WTC11 (cell line): ENCODE results near the gene BASP1.

ENCODE experiments used
- AFF4 ChIP-seq: sonication (generic); formaldehyde crosslinking; IDR thresholded peaks from 2 replicates; pipeline ENCODE4 v1.8.1; 2023; ENCODE audit warnings: mild to moderate bottlenecking, missing genetic modification reagents, borderline replicate concordance
- CREB1 ChIP-seq: sonication (generic); formaldehyde crosslinking; IDR thresholded peaks from 2 replicates; pipeline ENCODE4 v1.8.0; 2023; ENCODE audit warnings: mild to moderate bottlenecking, missing genetic modification reagents
- CREM ChIP-seq: sonication (generic); formaldehyde crosslinking; IDR thresholded peaks from 2 replicates; pipeline ENCODE4 v1.8.1; 2022; ENCODE audit warnings: mild to moderate bottlenecking, missing genetic modification reagents, moderate library complexity
- EMX1 ChIP-seq: fragments of 250-450 bp; sonication (Bioruptor Pico); IDR thresholded peaks from 2 replicates; pipeline ENCODE4 v1.8.0; 2021; ENCODE audit warnings: mild to moderate bottlenecking
- HMGXB4 ChIP-seq: sonication (generic); formaldehyde crosslinking; IDR thresholded peaks from 2 replicates; pipeline ENCODE4 v1.8.1; 2023; ENCODE audit warnings: mild to moderate bottlenecking, moderate library complexity, missing genetic modification reagents
- ZBTB43 ChIP-seq: sonication (generic); formaldehyde crosslinking; IDR thresholded peaks from 2 replicates; pipeline ENCODE4 v1.8.1; 2023; ENCODE audit warnings: mild to moderate bottlenecking, missing genetic modification reagents
- ZSCAN18 ChIP-seq: fragments of 250-450 bp; sonication (Bioruptor Pico); IDR thresholded peaks from 2 replicates; pipeline ENCODE4 v2.1.2; 2022; ENCODE audit warnings: mild to moderate bottlenecking, moderate library complexity
- TF ChIP-seq, protein P1 (sequence below): fragments of 200-600 bp; IDR thresholded peaks from 2 replicates; pipeline ENCODE4 v1.8.0; 2022; ENCODE audit warnings: antibody characterized with exemption
- TF ChIP-seq, protein P2 (sequence below): sonication (generic); formaldehyde crosslinking; IDR thresholded peaks from 2 replicates; pipeline ENCODE4 v1.8.1; 2023; ENCODE audit warnings: mild to moderate bottlenecking, missing genetic modification reagents, moderate library complexity
- TF ChIP-seq, protein P3 (sequence below): sonication (generic); formaldehyde crosslinking; IDR thresholded peaks from 2 replicates; pipeline ENCODE4 v1.8.1; 2023; ENCODE audit warnings: mild to moderate bottlenecking, missing genetic modification reagents

DNA sequence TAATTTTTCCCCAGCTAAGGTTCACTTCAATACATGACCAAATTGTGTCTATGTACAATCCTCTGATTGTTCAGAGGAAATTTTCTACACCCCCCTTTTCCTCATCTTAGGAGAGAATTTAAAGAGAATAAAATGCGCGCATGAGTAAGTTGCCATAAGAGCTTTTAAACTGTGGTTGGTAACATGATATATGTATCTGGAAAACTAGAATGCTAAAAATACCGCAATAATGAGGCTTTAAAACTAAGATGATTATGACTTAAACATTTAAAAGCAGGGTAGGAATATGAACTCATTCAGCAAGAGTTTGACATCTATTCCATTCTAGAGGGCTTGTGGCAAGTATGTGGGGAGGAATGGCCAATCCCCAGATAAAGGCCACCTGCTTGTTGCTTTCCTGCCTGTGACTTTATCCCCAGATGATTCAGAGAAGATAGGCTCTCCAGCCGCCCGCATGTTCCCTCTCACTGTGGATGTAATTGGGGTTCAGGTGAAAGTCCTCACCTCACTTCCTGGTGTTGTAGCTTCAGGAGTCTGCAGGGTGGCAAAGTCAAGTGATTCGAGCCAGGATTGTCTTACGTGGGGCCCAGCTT, 26.5 kb upstream of the BASP1 start:
- TF ChIP-seq, protein P1, sequence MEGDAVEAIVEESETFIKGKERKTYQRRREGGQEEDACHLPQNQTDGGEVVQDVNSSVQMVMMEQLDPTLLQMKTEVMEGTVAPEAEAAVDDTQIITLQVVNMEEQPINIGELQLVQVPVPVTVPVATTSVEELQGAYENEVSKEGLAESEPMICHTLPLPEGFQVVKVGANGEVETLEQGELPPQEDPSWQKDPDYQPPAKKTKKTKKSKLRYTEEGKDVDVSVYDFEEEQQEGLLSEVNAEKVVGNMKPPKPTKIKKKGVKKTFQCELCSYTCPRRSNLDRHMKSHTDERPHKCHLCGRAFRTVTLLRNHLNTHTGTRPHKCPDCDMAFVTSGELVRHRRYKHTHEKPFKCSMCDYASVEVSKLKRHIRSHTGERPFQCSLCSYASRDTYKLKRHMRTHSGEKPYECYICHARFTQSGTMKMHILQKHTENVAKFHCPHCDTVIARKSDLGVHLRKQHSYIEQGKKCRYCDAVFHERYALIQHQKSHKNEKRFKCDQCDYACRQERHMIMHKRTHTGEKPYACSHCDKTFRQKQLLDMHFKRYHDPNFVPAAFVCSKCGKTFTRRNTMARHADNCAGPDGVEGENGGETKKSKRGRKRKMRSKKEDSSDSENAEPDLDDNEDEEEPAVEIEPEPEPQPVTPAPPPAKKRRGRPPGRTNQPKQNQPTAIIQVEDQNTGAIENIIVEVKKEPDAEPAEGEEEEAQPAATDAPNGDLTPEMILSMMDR = no peak
- no peak for TF ChIP-seq CREB1 (CRISPR knock-in tag)
- no peak for TF ChIP-seq ZBTB43
- TF ChIP-seq EMX1 (CRISPR knock-in tag) = no peak
- no peak for TF ChIP-seq HMGXB4 (CRISPR knock-in tag)
- TF ChIP-seq ZSCAN18 (CRISPR knock-in tag) = no peak
- TF ChIP-seq, protein P2, sequence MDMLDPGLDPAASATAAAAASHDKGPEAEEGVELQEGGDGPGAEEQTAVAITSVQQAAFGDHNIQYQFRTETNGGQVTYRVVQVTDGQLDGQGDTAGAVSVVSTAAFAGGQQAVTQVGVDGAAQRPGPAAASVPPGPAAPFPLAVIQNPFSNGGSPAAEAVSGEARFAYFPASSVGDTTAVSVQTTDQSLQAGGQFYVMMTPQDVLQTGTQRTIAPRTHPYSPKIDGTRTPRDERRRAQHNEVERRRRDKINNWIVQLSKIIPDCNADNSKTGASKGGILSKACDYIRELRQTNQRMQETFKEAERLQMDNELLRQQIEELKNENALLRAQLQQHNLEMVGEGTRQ = no peak
- TF ChIP-seq, protein P3, sequence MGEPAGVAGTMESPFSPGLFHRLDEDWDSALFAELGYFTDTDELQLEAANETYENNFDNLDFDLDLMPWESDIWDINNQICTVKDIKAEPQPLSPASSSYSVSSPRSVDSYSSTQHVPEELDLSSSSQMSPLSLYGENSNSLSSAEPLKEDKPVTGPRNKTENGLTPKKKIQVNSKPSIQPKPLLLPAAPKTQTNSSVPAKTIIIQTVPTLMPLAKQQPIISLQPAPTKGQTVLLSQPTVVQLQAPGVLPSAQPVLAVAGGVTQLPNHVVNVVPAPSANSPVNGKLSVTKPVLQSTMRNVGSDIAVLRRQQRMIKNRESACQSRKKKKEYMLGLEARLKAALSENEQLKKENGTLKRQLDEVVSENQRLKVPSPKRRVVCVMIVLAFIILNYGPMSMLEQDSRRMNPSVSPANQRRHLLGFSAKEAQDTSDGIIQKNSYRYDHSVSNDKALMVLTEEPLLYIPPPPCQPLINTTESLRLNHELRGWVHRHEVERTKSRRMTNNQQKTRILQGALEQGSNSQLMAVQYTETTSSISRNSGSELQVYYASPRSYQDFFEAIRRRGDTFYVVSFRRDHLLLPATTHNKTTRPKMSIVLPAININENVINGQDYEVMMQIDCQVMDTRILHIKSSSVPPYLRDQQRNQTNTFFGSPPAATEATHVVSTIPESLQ (CRISPR knock-in tag) = no peak
- TF ChIP-seq CREM (CRISPR knock-in tag) = no peak
- TF ChIP-seq AFF4 (CRISPR knock-in tag) = no peak
